Measurements from ENCODE around the gene TMUB2. TPM values are rescaled to one million over a fixed set of nuclear protein-coding genes. Genes with fewer than 3 reads are reported as not detected.

TMUB2 gene
- total RNA-seq, 1 donor from 2014 or later: 35.7 TPM

DNA sequence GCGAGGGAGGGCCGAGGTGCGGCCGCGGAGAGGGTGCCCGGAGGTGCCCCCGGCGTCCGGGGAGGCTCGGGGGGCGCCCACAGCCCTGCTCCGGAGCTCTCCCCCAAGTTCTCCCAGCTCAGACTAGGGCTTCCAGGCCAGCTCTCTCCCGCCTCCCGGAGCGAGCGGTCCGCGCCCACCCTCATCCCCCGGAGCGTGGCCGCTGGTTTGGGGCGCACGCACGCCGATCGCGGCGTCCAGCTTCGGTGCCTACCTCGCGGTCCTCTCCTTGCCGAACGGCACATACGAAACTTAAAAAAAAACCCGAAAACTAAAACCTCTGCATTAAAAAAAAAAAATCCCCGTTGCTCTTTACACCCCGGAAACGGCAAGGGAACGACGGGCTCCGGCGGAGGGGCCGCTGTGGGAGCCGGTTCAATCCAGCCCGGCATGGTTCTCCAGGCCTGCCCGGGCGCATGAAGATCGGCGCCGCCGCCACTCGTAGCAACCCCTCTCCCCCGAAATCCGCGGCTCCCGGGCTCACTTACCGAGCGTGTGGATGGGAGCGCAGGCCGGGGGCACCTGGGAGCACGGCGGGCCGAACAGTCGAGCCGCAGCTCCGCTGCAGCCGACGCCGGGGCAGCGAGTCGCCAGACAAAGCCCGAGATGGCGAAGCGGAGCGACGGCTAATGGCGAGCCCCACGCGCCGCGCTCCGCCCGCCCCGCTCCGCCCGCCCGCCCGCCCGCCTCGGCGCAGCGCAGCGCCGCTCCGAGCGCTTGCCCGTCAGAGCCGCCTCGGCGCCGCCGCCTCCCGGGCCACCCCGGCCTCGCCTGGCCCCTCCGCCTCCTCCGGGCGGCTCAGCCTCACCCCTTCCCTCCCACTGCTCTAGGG, 33.7 kb downstream of the TMUB2 start:
- peaks cover 6% of the 10 kb centered on the region for H3K36me3 Mint-ChIP-seq
- DNase-seq (ENCODE audit: low spot score in 2 of 2, unreplicated experiment in 2 of 2): peak in 1 of 2 experiments; percentile 69
- peak overlapping the region; percentile 94 for H3K4me3 Mint-ChIP-seq
- peak overlapping the region; percentile 98 for H3K27ac Mint-ChIP-seq
- peaks cover 28% of the 10 kb centered on the region for H3K4me1 Mint-ChIP-seq
- H3K9me3 Mint-ChIP-seq: no peaks in the 10 kb centered on the region
- no peaks in the 10 kb centered on the region for H3K27me3 Mint-ChIP-seq (ENCODE audit: low read depth)
- TF ChIP-seq, protein P1, sequence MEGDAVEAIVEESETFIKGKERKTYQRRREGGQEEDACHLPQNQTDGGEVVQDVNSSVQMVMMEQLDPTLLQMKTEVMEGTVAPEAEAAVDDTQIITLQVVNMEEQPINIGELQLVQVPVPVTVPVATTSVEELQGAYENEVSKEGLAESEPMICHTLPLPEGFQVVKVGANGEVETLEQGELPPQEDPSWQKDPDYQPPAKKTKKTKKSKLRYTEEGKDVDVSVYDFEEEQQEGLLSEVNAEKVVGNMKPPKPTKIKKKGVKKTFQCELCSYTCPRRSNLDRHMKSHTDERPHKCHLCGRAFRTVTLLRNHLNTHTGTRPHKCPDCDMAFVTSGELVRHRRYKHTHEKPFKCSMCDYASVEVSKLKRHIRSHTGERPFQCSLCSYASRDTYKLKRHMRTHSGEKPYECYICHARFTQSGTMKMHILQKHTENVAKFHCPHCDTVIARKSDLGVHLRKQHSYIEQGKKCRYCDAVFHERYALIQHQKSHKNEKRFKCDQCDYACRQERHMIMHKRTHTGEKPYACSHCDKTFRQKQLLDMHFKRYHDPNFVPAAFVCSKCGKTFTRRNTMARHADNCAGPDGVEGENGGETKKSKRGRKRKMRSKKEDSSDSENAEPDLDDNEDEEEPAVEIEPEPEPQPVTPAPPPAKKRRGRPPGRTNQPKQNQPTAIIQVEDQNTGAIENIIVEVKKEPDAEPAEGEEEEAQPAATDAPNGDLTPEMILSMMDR (IDR thresholded peaks at IDR 0.05; ENCODE audit: unreplicated experiment): no peak

DNA sequence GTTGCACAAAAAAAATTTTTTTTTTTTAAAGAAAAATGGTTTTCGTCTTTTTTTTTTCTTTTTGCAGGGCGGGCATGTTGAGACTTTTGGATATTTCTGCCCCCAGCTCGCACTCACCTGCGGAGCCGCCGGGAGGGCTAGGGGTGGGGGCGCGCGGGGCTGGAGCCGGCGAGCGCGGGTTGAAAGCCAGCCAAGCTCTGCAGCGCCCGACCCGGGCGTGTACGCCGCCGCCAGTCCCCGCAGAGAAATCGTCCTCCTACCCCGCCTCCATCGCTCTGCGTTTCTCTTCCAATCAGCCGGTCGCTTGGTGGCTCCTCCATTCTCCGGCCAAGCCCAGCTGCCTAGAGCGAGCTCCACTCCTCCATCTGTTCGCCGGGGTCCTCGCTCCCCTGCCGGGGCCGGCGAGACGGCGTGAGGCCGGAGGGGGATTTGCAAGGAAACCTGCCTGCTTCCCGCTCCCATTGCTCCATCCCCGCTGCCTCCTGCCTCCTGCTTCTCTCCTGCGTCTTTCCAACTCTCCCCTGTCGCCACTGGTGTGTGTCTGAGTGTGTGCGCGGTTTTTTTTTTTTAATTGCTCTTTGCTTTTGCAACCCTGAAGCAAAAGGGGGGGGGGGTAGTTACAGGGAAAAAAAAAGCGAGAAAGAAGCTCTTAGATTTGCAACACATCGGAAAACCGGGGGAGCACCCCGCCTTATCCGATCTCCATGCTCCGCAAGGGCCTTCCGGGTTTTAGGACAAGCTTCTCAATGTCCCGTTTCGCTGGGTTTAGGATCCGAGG, 34.5 kb downstream of the TMUB2 start:
- no peaks in the 10 kb centered on the region for H3K9me3 Mint-ChIP-seq
- TF ChIP-seq, protein P1 (IDR thresholded peaks at IDR 0.05; ENCODE audit: unreplicated experiment): no peak
- peaks cover 28% of the 10 kb centered on the region for H3K4me1 Mint-ChIP-seq
- H3K4me3 Mint-ChIP-seq: peak overlapping the region; percentile 93
- H3K27me3 Mint-ChIP-seq (ENCODE audit: low read depth): no peaks in the 10 kb centered on the region
- peaks cover 2% of the 10 kb centered on the region for H3K36me3 Mint-ChIP-seq
- peak; percentile 70 to 83 for DNase-seq (ENCODE audit: low spot score in 2 of 2, unreplicated experiment in 2 of 2)
- H3K27ac Mint-ChIP-seq: peak overlapping the region; percentile 95

DNA sequence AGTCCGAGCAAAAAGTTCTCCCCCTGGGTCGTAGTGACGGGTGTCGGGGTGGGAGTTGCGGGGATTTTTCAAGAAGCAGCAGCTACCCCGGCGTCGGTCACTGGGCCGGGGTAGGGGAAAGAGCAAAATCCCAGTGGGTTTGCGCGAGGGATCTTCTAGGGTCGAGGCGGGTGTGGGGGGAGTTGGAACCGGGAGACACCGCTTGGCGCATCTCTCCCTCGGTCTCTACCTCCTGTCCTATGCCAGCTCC, 35.0 kb downstream of the TMUB2 start:
- Mint-ChIP-seq H3K4me3 (peak overlapping the region; percentile 93), H3K27me3 (ENCODE audit: low read depth) (no peaks in the 10 kb centered on the region), H3K27ac (peak overlapping the region; percentile 95), H3K4me1 (peaks cover 27% of the 10 kb centered on the region), H3K36me3 (no peaks in the 10 kb centered on the region), H3K9me3 (no peaks in the 10 kb centered on the region)
- peak in 1 of 2 experiments; percentile 57 for DNase-seq (ENCODE audit: low spot score in 2 of 2, unreplicated experiment in 2 of 2)
- TF ChIP-seq, protein P1 (IDR thresholded peaks at IDR 0.05; ENCODE audit: unreplicated experiment): no peak

DNA sequence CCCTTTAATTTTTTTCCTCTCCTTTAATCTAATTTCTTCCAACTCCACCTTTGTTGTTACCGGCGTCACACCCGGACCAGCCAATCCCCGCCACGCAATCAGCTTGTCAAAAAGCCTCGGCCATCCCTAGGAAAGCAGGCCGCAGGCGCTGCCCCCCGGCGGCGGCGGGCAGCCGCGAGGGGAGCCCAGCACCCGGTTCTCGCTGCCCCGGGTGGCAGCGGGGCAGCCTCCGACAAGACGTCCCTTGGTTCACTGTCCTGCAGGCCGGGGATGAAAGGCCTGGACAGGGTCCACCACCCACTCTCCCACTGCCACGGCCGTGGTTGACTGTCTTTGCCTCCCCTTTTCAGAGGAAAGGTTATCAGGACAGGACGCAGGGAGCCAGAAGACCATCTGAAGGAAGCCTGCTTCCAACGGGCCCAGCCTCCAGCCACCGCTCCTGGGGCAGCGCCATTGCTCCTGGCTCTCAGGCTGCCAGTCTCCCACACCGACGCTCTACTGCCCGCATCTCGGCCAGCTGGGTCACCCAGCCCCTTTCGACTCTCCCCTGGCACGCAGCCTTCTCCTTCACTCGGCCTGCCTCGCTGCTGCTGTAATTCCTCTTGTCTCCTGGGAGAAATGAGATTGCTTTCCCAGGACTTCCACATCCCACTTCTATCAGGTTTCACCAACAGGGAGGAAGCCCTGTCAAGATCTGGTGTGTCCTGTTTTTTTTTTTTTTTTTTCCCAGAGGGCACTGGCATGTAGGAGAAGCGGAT, 35.5 kb downstream of the TMUB2 start:
- peaks cover 23% of the 10 kb centered on the region for H3K4me1 Mint-ChIP-seq
- no peaks in the 10 kb centered on the region for H3K27me3 Mint-ChIP-seq (ENCODE audit: low read depth)
- no peaks in the 10 kb centered on the region for H3K9me3 Mint-ChIP-seq
- H3K4me3 Mint-ChIP-seq: peak overlapping the region; percentile 93
- TF ChIP-seq, protein P1 (IDR thresholded peaks at IDR 0.05; ENCODE audit: unreplicated experiment): no peak
- H3K36me3 Mint-ChIP-seq: no peaks in the 10 kb centered on the region
- DNase-seq (ENCODE audit: low spot score in 2 of 2, unreplicated experiment in 2 of 2): peak in 1 of 2 experiments; percentile 44
- H3K27ac Mint-ChIP-seq: peak overlapping the region; percentile 95

DNA sequence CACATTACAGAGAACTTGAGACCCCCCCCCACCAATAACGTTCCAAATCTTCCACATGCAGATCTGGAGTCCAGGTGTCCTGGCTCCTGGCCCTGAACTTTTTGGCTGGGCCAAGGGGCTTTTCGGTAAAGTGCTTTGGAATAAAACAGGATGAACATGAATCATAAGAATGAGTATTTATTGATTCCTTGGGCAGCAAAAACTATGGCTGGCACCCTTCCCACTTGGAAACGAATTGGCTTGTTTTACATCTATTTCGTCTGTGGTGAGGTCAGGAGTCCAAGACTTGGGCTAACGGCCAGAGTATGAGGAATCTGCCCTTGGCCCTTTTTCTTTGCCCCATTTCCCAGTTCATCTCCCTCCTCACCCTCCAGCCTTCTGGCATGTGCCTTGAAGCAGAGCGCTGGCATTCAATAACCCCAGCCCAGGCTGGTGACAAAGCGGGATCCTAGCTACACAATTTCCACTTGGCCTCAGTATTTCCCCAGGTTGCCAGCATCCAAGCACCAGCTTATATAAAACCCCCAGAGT, 36.8 kb downstream of the TMUB2 start:
- Mint-ChIP-seq H3K4me1 (peaks cover 18% of the 10 kb centered on the region), H3K27me3 (ENCODE audit: low read depth) (no peaks in the 10 kb centered on the region), H3K4me3 (no peak overlapping the region), H3K27ac (no peak overlapping the region), H3K36me3 (no peaks in the 10 kb centered on the region), H3K9me3 (no peaks in the 10 kb centered on the region)
- TF ChIP-seq, protein P1 (IDR thresholded peaks at IDR 0.05; ENCODE audit: unreplicated experiment): no peak
- no peak for DNase-seq (ENCODE audit: low spot score in 2 of 2, unreplicated experiment in 2 of 2)
